Measurements from ENCODE around the gene FER. TPM values are rescaled to one million over a fixed set of nuclear protein-coding genes. Genes with fewer than 3 reads are reported as not detected.

Gene FER
- total RNA-seq, 1 donor from 2014 or later: 30.9 TPM

DNA sequence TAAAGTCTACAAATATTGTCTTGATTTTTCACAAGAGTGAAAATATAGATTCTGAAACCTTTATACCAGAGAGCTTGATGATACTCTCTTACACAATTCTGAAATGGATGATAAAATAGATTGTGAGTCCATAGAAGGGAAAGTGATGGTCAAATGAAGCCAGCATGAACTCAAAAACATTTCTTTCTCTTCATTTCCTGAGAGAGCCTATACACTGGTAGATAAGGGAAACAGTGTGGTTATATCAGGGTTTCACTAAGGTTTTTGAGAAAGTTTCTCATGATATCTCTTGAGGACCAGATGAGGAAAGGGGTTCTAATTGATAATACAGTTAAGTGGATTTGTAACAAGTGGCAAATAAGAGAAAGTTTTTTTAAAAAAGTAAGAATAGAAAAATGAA is 407.9 kb downstream of the FER start:
- H3K9me3 Mint-ChIP-seq (ENCODE audit: unreplicated experiment): peaks cover 2% of the 10 kb centered on the region
- no peaks in the 10 kb centered on the region for H3K27me3 Mint-ChIP-seq (ENCODE audit: unreplicated experiment)
- no peak overlapping the region for H3K27ac Mint-ChIP-seq (ENCODE audit: unreplicated experiment)
- H3K4me1 Mint-ChIP-seq (ENCODE audit: low read depth, unreplicated experiment): no peaks in the 10 kb centered on the region
- DNase-seq: no peak
- H3K4me3 Mint-ChIP-seq (ENCODE audit: unreplicated experiment): no peak overlapping the region
- TF ChIP-seq CTCF (IDR thresholded peaks at IDR 0.05; ENCODE audit: partially characterized antibody, unreplicated experiment): no peak
- H3K36me3 Mint-ChIP-seq (ENCODE audit: unreplicated experiment): no peaks in the 10 kb centered on the region

GRCh38 chr5:109156885-109157284 is 409.2 kb downstream of the FER start:
- H3K27me3 Mint-ChIP-seq (ENCODE audit: unreplicated experiment): no peaks in the 10 kb centered on the region
- H3K27ac Mint-ChIP-seq (ENCODE audit: unreplicated experiment): no peak overlapping the region
- no peak for DNase-seq
- no peak for TF ChIP-seq CTCF (IDR thresholded peaks at IDR 0.05; ENCODE audit: partially characterized antibody, unreplicated experiment)
- no peaks in the 10 kb centered on the region for H3K4me1 Mint-ChIP-seq (ENCODE audit: low read depth, unreplicated experiment)
- H3K9me3 Mint-ChIP-seq (ENCODE audit: unreplicated experiment): peaks cover 2% of the 10 kb centered on the region
- no peaks in the 10 kb centered on the region for H3K36me3 Mint-ChIP-seq (ENCODE audit: unreplicated experiment)
- H3K4me3 Mint-ChIP-seq (ENCODE audit: unreplicated experiment): no peak overlapping the region

DNA sequence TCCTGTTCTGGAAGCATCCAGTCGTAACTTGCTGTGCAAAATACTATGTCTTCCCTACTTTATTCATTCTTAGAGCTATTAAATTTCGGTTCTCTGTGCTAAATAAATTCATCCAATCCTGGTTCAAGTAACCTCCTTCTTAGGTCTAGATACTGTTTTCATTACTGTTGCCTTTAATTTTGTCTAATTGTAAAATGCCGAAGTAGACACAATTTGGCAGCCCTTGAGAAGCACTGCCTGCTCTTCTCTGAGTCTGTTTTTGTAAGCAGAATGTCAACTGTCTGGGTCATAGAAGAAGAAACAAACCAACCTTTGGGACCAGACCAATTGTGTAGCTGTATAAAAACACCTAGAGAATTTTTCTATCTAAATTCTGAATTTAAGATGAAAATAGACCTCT is 412.8 kb downstream of the FER start:
- no peak for TF ChIP-seq CTCF (IDR thresholded peaks at IDR 0.05; ENCODE audit: partially characterized antibody, unreplicated experiment)
- Mint-ChIP-seq H3K9me3 (ENCODE audit: unreplicated experiment) (peaks cover 2% of the 10 kb centered on the region), H3K27ac (ENCODE audit: unreplicated experiment) (no peak overlapping the region), H3K27me3 (ENCODE audit: unreplicated experiment) (no peaks in the 10 kb centered on the region), H3K36me3 (ENCODE audit: unreplicated experiment) (no peaks in the 10 kb centered on the region), H3K4me1 (ENCODE audit: low read depth, unreplicated experiment) (peaks cover 4% of the 10 kb centered on the region), H3K4me3 (ENCODE audit: unreplicated experiment) (no peak overlapping the region)
- no peak for DNase-seq

DNA sequence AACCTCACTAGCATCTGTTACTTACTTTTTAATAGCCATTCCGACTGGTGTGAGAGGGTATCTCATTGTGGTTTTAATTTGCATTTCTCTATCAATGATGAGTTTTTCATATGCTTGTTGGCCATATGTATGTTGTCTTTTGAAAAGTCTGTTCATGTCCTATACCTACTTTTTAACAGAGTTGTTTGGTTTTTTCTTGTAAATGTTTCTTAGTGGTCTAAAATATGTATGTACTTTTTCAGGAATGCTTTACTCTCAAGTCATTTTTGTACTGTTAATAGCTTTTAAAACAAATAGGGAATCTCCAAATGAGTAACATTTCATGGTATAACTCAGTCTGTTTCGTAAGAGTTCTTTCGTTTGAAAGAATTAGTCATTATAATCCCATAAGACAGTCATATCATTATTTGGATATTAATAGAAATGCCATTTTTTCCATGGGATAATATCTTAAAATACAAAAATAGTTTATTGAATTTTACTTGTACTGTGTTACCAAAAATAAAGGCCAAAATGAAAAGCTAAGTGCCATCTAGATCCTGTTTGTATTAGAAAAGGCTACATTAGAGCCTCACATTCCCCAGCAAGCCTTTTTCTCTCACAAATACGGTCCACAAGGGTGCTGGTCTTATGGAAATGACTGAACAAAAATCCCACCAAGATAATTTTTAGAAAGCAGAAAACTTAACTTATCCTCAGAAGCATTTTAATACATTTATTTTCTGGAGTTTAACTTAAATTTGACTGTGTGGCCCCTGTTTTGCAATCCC is 414.4 kb downstream of the FER start:
- no peak overlapping the region for H3K27ac Mint-ChIP-seq (ENCODE audit: unreplicated experiment)
- H3K9me3 Mint-ChIP-seq (ENCODE audit: unreplicated experiment): no peaks in the 10 kb centered on the region
- DNase-seq: no peak
- no peaks in the 10 kb centered on the region for H3K36me3 Mint-ChIP-seq (ENCODE audit: unreplicated experiment)
- H3K4me3 Mint-ChIP-seq (ENCODE audit: unreplicated experiment): no peak overlapping the region
- TF ChIP-seq CTCF (IDR thresholded peaks at IDR 0.05; ENCODE audit: partially characterized antibody, unreplicated experiment): no peak
- H3K4me1 Mint-ChIP-seq (ENCODE audit: low read depth, unreplicated experiment): peaks cover 4% of the 10 kb centered on the region
- H3K27me3 Mint-ChIP-seq (ENCODE audit: unreplicated experiment): no peaks in the 10 kb centered on the region

GRCh38 chr5:109163336-109163735 is 415.6 kb downstream of the FER start:
- no peaks in the 10 kb centered on the region for H3K36me3 Mint-ChIP-seq (ENCODE audit: unreplicated experiment)
- no peak overlapping the region for H3K27ac Mint-ChIP-seq (ENCODE audit: unreplicated experiment)
- H3K4me1 Mint-ChIP-seq (ENCODE audit: low read depth, unreplicated experiment): peaks cover 12% of the 10 kb centered on the region
- no peak overlapping the region for H3K4me3 Mint-ChIP-seq (ENCODE audit: unreplicated experiment)
- no peak for TF ChIP-seq CTCF (IDR thresholded peaks at IDR 0.05; ENCODE audit: partially characterized antibody, unreplicated experiment)
- peaks cover 4% of the 10 kb centered on the region for H3K9me3 Mint-ChIP-seq (ENCODE audit: unreplicated experiment)
- no peak for DNase-seq
- peaks cover 1% of the 10 kb centered on the region for H3K27me3 Mint-ChIP-seq (ENCODE audit: unreplicated experiment)
